Nephron (organoid): ENCODE measurements around the gene MIER2.
A peak's percentile ranks its signal among the peaks of the same experiment; 100 is the strongest.

ENCODE experiments used
- H3K27ac Mint-ChIP-seq, 3 experiments: 2 replicates each; pipeline ENCODE4 v1.8.0; 2020; ENCODE audit warnings: mixed read lengths in 3 of 3, mild to moderate bottlenecking in 2 of 3, moderate library complexity in 1 of 3
- H3K27me3 Mint-ChIP-seq: 2 replicates; pipeline ENCODE4 v1.8.0; 2021; ENCODE audit warnings: low read depth, mild to moderate bottlenecking, moderate library complexity, mixed read lengths
- H3K36me3 Mint-ChIP-seq: 2 replicates; pipeline ENCODE4 v1.8.0; 2020; ENCODE audit warnings: low read depth, mixed read lengths
- H3K4me1 Mint-ChIP-seq: 2 replicates; pipeline ENCODE4 v1.8.0; 2020; ENCODE audit warnings: mixed read lengths
- H3K4me3 Mint-ChIP-seq, 3 experiments: 2 replicates each; pipeline ENCODE4 v1.8.0; 2020; ENCODE audit warnings: mild to moderate bottlenecking in 3 of 3, mixed read lengths in 3 of 3, moderate library complexity in 2 of 3
- H3K9me3 Mint-ChIP-seq: 2 replicates; pipeline ENCODE4 v1.8.0; 2020; ENCODE audit warnings: mixed read lengths
- CTCF ChIP-seq, 3 experiments: fragments of 200-600 bp; sonication (generic); IDR thresholded peaks; one replicate each; pipeline ENCODE4 v1.5.0; 2021; ENCODE audit warnings: antibody characterized with exemption in 3 of 3; ENCODE audit not compliant: unreplicated experiment in 3 of 3

Gene MIER2

GRCh38 chr19:307111-307531 lies 37.5 kb downstream of the MIER2 start:
- Mint-ChIP-seq H3K36me3 (peaks cover 27% of the 10 kb centered on the region), H3K4me1 (no peaks in the 10 kb centered on the region)

GRCh38 chr19:306151-306900 lies 38.3 kb downstream of the MIER2 start:
- H3K27me3 Mint-ChIP-seq = no peaks in the 10 kb centered on the region
- no peak overlapping the region for H3K27ac Mint-ChIP-seq
- peaks cover 26% of the 10 kb centered on the region for H3K36me3 Mint-ChIP-seq
- no peak for TF ChIP-seq CTCF (IDR thresholded peaks at IDR 0.05; ENCODE audit: unreplicated experiment in 3 of 3)
- H3K9me3 Mint-ChIP-seq = no peaks in the 10 kb centered on the region
- H3K4me1 Mint-ChIP-seq = no peaks in the 10 kb centered on the region
- H3K4me3 Mint-ChIP-seq = no peak overlapping the region

More at GRCh38 chr19:307111-307531, 37.5 kb downstream of the MIER2 start:
- no peak overlapping the region for H3K27ac Mint-ChIP-seq
- TF ChIP-seq CTCF (IDR thresholded peaks at IDR 0.05; ENCODE audit: unreplicated experiment in 3 of 3) = no peak
- no peak overlapping the region for H3K4me3 Mint-ChIP-seq
- H3K9me3 Mint-ChIP-seq = no peaks in the 10 kb centered on the region
- H3K27me3 Mint-ChIP-seq = no peaks in the 10 kb centered on the region

GRCh38 chr19:305240-306150 lies 39.1 kb downstream of the MIER2 start:
- H3K27ac Mint-ChIP-seq = no peak overlapping the region
- no peak for TF ChIP-seq CTCF (IDR thresholded peaks at IDR 0.05; ENCODE audit: unreplicated experiment in 3 of 3)
- peaks cover 18% of the 10 kb centered on the region for H3K36me3 Mint-ChIP-seq
- H3K9me3 Mint-ChIP-seq = no peaks in the 10 kb centered on the region
- H3K4me1 Mint-ChIP-seq = no peaks in the 10 kb centered on the region
- H3K4me3 Mint-ChIP-seq = no peak overlapping the region
- no peaks in the 10 kb centered on the region for H3K27me3 Mint-ChIP-seq

DNA sequence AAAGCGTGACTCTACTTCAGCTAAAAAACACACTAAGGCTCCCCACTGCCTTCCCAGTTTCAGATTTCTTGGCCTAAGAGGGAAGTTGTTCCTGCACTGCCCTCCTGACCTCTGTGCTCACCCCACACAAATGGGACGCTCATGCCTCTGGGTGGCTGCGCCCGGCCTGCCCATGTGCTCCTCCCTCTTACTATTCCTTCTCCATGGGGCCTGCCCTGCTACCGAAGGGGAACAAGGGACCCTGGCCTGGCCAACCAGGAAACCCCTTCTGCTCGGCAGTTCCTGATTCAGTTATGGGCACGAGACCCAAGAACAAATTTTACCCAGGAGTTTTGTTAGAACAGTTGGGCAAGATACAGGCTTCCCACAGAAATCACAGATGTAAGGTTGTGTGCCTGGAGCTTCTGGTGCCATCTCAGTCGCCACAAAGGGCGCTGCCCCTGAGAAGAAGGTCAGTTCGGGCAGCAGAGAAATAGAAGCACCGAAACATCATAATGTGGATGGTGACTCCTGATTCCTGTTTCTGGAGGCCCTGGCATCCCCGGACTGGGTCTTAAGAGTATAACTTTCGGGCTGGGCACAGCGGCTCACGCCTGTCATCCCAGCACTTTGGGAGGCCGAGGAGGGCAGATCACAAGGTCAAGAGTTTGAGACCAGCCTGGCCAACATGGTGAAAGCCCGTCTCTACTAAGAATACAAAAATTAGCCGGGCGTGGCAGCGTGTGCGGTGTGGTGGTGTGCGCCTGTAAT lies 47.9 kb downstream of the MIER2 start:
- H3K4me1 Mint-ChIP-seq = peaks cover 19% of the 10 kb centered on the region
- H3K27me3 Mint-ChIP-seq = peaks cover 47% of the 10 kb centered on the region
- H3K27ac Mint-ChIP-seq = peak overlapping the region in 2 of 3 experiments; percentile 1 to 15
- H3K36me3 Mint-ChIP-seq = no peaks in the 10 kb centered on the region
- peak overlapping the region in 1 of 3 experiments; percentile 21 for H3K4me3 Mint-ChIP-seq
- no peaks in the 10 kb centered on the region for H3K9me3 Mint-ChIP-seq
- no peak for TF ChIP-seq CTCF (IDR thresholded peaks at IDR 0.05; ENCODE audit: unreplicated experiment in 3 of 3)

GRCh38 chr19:295687-296370 lies 48.8 kb downstream of the MIER2 start:
- Mint-ChIP-seq H3K27me3 (peaks cover 47% of the 10 kb centered on the region), H3K36me3 (no peaks in the 10 kb centered on the region), H3K4me3 (peak overlapping the region in 1 of 3 experiments; percentile 21), H3K4me1 (peaks cover 19% of the 10 kb centered on the region), H3K27ac (peak overlapping the region in 2 of 3 experiments; percentile 1 to 15), H3K9me3 (no peaks in the 10 kb centered on the region)
- no peak for TF ChIP-seq CTCF (IDR thresholded peaks at IDR 0.05; ENCODE audit: unreplicated experiment in 3 of 3)
